H9 (cell line): ENCODE results near the gene MRPL43. TPM values are rescaled to one million over a fixed set of nuclear protein-coding genes. Genes with fewer than 3 reads are reported as not detected.

Experiments
- DNase-seq: peaks from one replicate; pipeline ENCODE4 v3.0.0-alpha.2; 2017
- H2AFZ ChIP-seq: one replicate; pipeline ENCODE4 v1.6.1; 2013; ENCODE audit warnings: mild to moderate bottlenecking, low read length, control low read depth, moderate library complexity
- H2AK5ac ChIP-seq: 2 replicates; pipeline ENCODE4 v1.6.1; 2013; ENCODE audit warnings: low read length, control low read depth, mixed read lengths; ENCODE audit not compliant: insufficient read length
- H2BK120ac ChIP-seq: one replicate; pipeline ENCODE4 v1.6.1; 2013; ENCODE audit warnings: low read depth, mild to moderate bottlenecking, low read length, control low read depth, inconsistent platforms; ENCODE audit not compliant: poor library complexity, severe bottlenecking
- H2BK12ac ChIP-seq: 2 replicates; pipeline ENCODE4 v1.6.1; 2013; ENCODE audit warnings: low read length, control low read depth, mixed read lengths, low read depth; ENCODE audit not compliant: insufficient read length
- H2BK15ac ChIP-seq: 2 replicates; pipeline ENCODE4 v1.6.1; 2013; ENCODE audit warnings: low read depth, low read length, control low read depth
- H2BK20ac ChIP-seq: one replicate; pipeline ENCODE4 v1.6.1; 2013; ENCODE audit warnings: low read depth, mild to moderate bottlenecking, low read length, control low read depth, inconsistent platforms; ENCODE audit not compliant: poor library complexity, severe bottlenecking
- H2BK5ac ChIP-seq: 2 replicates; pipeline ENCODE4 v1.6.1; 2013; ENCODE audit warnings: low read length, control low read depth, mixed read lengths; ENCODE audit not compliant: insufficient read length
- H3K14ac ChIP-seq: 2 replicates; pipeline ENCODE4 v1.6.1; 2013; ENCODE audit warnings: low read length, control low read depth; ENCODE audit not compliant: insufficient read depth
- H3K18ac ChIP-seq: 2 replicates; pipeline ENCODE4 v1.6.1; 2013; ENCODE audit warnings: low read depth, mild to moderate bottlenecking, mixed read lengths, low read length, control low read depth; ENCODE audit not compliant: insufficient read length
- H3K23ac ChIP-seq: 2 replicates; pipeline ENCODE4 v1.6.1; 2013; ENCODE audit warnings: low read length, control low read depth, mixed read lengths, low read depth; ENCODE audit not compliant: insufficient read length
- H3K23me2 ChIP-seq: 2 replicates; pipeline ENCODE4 v1.6.1; 2013; ENCODE audit warnings: low read depth, mild to moderate bottlenecking, mixed read lengths, low read length, control low read depth; ENCODE audit not compliant: insufficient read length, poor library complexity, severe bottlenecking
- H3K27ac ChIP-seq: 2 replicates; pipeline ENCODE4 v1.5.1; 2013; ENCODE audit warnings: low read length, control low read depth, mixed read lengths, low read depth; ENCODE audit not compliant: insufficient read length
- H3K27me3 ChIP-seq: 2 replicates; pipeline ENCODE4 v1.6.1; 2013; ENCODE audit warnings: low read length, control low read depth, inconsistent platforms; ENCODE audit not compliant: insufficient read depth
- H3K4ac ChIP-seq: 2 replicates; pipeline ENCODE4 v1.6.1; 2013; ENCODE audit warnings: low read depth, mild to moderate bottlenecking, control low read depth, inconsistent platforms, low read length, moderate library complexity
- H3K4me1 ChIP-seq: 2 replicates; pipeline ENCODE4 v1.6.1; 2013; ENCODE audit warnings: low read length, control low read depth, inconsistent platforms; ENCODE audit not compliant: insufficient read depth
- H3K4me2 ChIP-seq: 2 replicates; pipeline ENCODE4 v1.6.1; 2013; ENCODE audit warnings: low read length, control low read depth, mixed read lengths; ENCODE audit not compliant: insufficient read length, insufficient read depth
- H3K56ac ChIP-seq: 2 replicates; pipeline ENCODE4 v1.6.1; 2013; ENCODE audit warnings: low read depth, mild to moderate bottlenecking, mixed read lengths, low read length, control low read depth; ENCODE audit not compliant: insufficient read length
- H3K79me1 ChIP-seq: 2 replicates; pipeline ENCODE4 v1.6.1; 2013; ENCODE audit warnings: low read depth, mild to moderate bottlenecking, moderate library complexity, low read length, control low read depth, inconsistent platforms; ENCODE audit not compliant: insufficient read depth, poor library complexity, severe bottlenecking
- H3K79me2 ChIP-seq: 2 replicates; pipeline ENCODE4 v1.6.1; 2013; ENCODE audit warnings: low read length, control low read depth, inconsistent platforms; ENCODE audit not compliant: insufficient read depth
- H3K9ac ChIP-seq: 2 replicates; pipeline ENCODE4 v1.6.1; 2013; ENCODE audit warnings: low read length, control low read depth, mixed read lengths; ENCODE audit not compliant: insufficient read length; ENCODE audit errors: extremely low read depth
- H3K9me3 ChIP-seq: one replicate; pipeline ENCODE4 v1.6.1; 2013; ENCODE audit warnings: low read depth, low read length, inconsistent platforms; ENCODE audit not compliant: control insufficient read depth
- H3T11ph ChIP-seq: one replicate; pipeline ENCODE4 v1.6.1; 2013; ENCODE audit warnings: mild to moderate bottlenecking, low read length, control low read depth, inconsistent platforms
- H4K20me1 ChIP-seq: one replicate; pipeline ENCODE4 v1.6.1; 2013; ENCODE audit not compliant: control insufficient read depth, insufficient read length, insufficient read depth
- H4K5ac ChIP-seq: 2 replicates; pipeline ENCODE4 v1.6.1; 2013; ENCODE audit warnings: low read depth, mild to moderate bottlenecking, mixed read lengths, low read length, control low read depth; ENCODE audit not compliant: insufficient read length
- H4K8ac ChIP-seq: replicated peaks from 2 replicates; pipeline ENCODE4 v1.6.1; 2013; ENCODE audit warnings: low read length, control low read depth, mixed read lengths, low read depth; ENCODE audit not compliant: insufficient read length
- H4K91ac ChIP-seq: 2 replicates; pipeline ENCODE4 v1.6.1; 2013; ENCODE audit warnings: low read depth, mild to moderate bottlenecking, moderate library complexity, mixed read lengths, low read length, control low read depth; ENCODE audit not compliant: insufficient read length
- H3K27ac Mint-ChIP-seq, 3 experiments: 2 replicates in 2 of 3; 3 replicates in 1 of 3; pipeline ENCODE4 v1.8.0; 2020 to 2021; ENCODE audit warnings: mixed read lengths in 3 of 3, mild to moderate bottlenecking in 1 of 3, moderate library complexity in 1 of 3
- H3K27me3 Mint-ChIP-seq: 2 replicates; pipeline ENCODE4 v1.8.0; 2021; ENCODE audit warnings: low read depth, mild to moderate bottlenecking, moderate library complexity, mixed read lengths
- H3K36me3 Mint-ChIP-seq, 3 experiments: 2 replicates in 2 of 3; 3 replicates in 1 of 3; pipeline ENCODE4 v1.8.0; 2020 to 2021; ENCODE audit warnings: low read depth in 3 of 3, mixed read lengths in 3 of 3; ENCODE audit not compliant: insufficient read depth in 1 of 3
- H3K4me1 Mint-ChIP-seq, 2 experiments: 2 replicates each; pipeline ENCODE4 v1.8.0; 2020; ENCODE audit warnings: mixed read lengths in 2 of 2
- H3K4me3 Mint-ChIP-seq, 2 experiments: 2 replicates in 1 of 2; 3 replicates in 1 of 2; pipeline ENCODE4 v1.8.0; 2020 to 2021; ENCODE audit warnings: mild to moderate bottlenecking in 2 of 2, mixed read lengths in 2 of 2, moderate library complexity in 1 of 2
- H3K9me3 Mint-ChIP-seq, 2 experiments: 2 replicates in 1 of 2; 3 replicates in 1 of 2; pipeline ENCODE4 v1.8.0; 2020; ENCODE audit warnings: mild to moderate bottlenecking in 2 of 2, mixed read lengths in 2 of 2, moderate library complexity in 1 of 2
- CTCF ChIP-seq: fragments of 200-600 bp; sonication (generic); conservative IDR thresholded peaks from 3 replicates; pipeline ENCODE4 v1.8.0; 2021; ENCODE audit warnings: antibody characterized with exemption, mild to moderate bottlenecking
- WGBS: extraction: QIAGEN DNeasy Blood & Tissue Kit; methylation state at CpG from one replicate; pipeline ENCODE4 v1.1.7; 2013; ENCODE audit warnings: missing lambda C conversion rate, low lambda C conversion rate, mixed read lengths; ENCODE audit not compliant: insufficient read length; ENCODE audit errors: extremely low coverage; 5-methylcytosine and 5-hydroxymethylcytosine counted together
- total RNA-seq: library from RNA; stranded (reverse); gene quantifications from 2 replicates; pipeline ENCODE4 v1.2.1, GENCODE V29; 2021

Gene MRPL43
- total RNA-seq, 1 experiment from 2014 or later = 70.3 TPM

DNA sequence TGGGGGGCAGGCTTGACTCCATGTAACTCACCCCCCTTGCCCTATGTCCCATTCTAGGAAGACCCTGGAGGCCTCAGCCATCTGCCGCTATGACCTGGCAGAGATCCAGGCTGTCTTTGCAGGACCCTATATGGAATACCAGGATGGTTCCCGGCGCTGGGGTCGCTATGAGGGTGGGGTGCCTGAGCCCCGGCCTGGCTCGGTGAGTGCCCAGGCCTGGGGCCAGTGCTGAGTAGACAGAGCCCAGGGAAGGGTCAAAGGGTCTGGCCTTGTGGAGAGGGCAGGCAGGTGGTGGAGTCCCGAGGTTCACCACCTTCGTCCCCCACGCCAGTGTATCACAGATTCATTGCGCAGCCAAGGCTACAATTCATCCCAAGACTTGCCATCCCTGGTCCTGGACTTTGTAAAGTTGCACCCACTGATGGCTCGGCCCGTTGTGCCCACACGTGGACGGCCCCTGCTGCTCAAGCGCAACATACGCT, 7.5 kb downstream of the MRPL43 start:
- Mint-ChIP-seq H3K9me3 (no peaks in the 10 kb centered on the region; a peak in 1 of 5 replicates), H3K4me3 (no peak overlapping the region), H3K27me3 (no peaks in the 10 kb centered on the region; the same call in 1 of the 2 replicates), H3K4me1 (no peaks in the 10 kb centered on the region), H3K27ac (no peak overlapping the region), H3K36me3 (peaks cover 3 to 24% (median 21%) of the 10 kb centered on the region in 3 experiments; a peak in 5 of 7 replicates)
- Histone ChIP-seq H3K56ac (no peak overlapping the region), H4K5ac (no peak overlapping the region), H3K23me2 (no peaks in the 10 kb centered on the region), H3K4me2 (no peak overlapping the region), H2BK5ac (no peak overlapping the region), H3K4me1 (no peaks in the 10 kb centered on the region), H4K91ac (no peak overlapping the region), H3K27me3 (no peaks in the 10 kb centered on the region), H3K23ac (no peak overlapping the region), H2BK12ac (no peak overlapping the region), H3K79me1 (no peaks in the 10 kb centered on the region), H4K20me1 (no peaks in the 10 kb centered on the region), H3K9me3 (no peaks in the 10 kb centered on the region), H2BK20ac (no peak overlapping the region), H3K18ac (no peak overlapping the region), H3K79me2 (no peaks in the 10 kb centered on the region), H3K14ac (no peak overlapping the region), H3K9ac (no peak overlapping the region), H2BK120ac (no peak overlapping the region), H2AK5ac (no peak overlapping the region), H3K4ac (no peak overlapping the region), H3T11ph (no peak overlapping the region), H3K27ac (no peak overlapping the region), H2AFZ (no peak overlapping the region), H2BK15ac (no peak overlapping the region), H4K8ac (no peak overlapping the region)
- no peak for TF ChIP-seq CTCF
- no CpG with 5 or more reads among the region's 16 CpGs for WGBS
- DNase-seq = no peak
